ENCODE results near the gene HOXA1.

The HOXA1 gene

GRCh38 chr7:27097686-27098577 lies 2.1 kb upstream of the HOXA1 start:
- H2AFZ ChIP-seq (ENCODE audit: low read depth, low read length): no peak overlapping the region
- no peak overlapping the region for H3K4me2 ChIP-seq (ENCODE audit: insufficient read depth, low read length)
- no peak overlapping the region for H3K4me3 ChIP-seq (ENCODE audit: low read depth in 1 of 2, low read length in 2 of 2)
- DNase-seq (no peak), ATAC-seq (ENCODE audit: insufficient read depth, low read depth) (no peak)
- no peaks in the 10 kb centered on the region for H3K9me3 ChIP-seq (ENCODE audit: insufficient read depth, low read length, severe bottlenecking)
- no peaks in the 10 kb centered on the region for H3K27me3 ChIP-seq (ENCODE audit: insufficient read depth, low read length, poor library complexity)
- H3K9ac ChIP-seq (ENCODE audit: low read depth, low read length): no peak overlapping the region
- H3K27ac ChIP-seq (ENCODE audit: low read length): no peak overlapping the region
- no peaks in the 10 kb centered on the region for H3K79me2 ChIP-seq (ENCODE audit: insufficient read depth, low read length)
- no peaks in the 10 kb centered on the region for H3K4me1 ChIP-seq (ENCODE audit: insufficient read depth, low read length)
- no peak for TF ChIP-seq CTCF (IDR thresholded peaks at IDR 0.05; ENCODE audit: borderline replicate concordance, extremely low read depth, low read length, poor library complexity, severe bottlenecking)
- TF ChIP-seq EZH2 (IDR thresholded peaks at IDR 0.05; ENCODE audit: borderline replicate concordance, low read depth, low read length, severe bottlenecking): no peak
- H3K36me3 ChIP-seq (ENCODE audit: insufficient read depth, low read length): no peaks in the 10 kb centered on the region
- H4K20me1 ChIP-seq (ENCODE audit: insufficient read depth, low read length): no peaks in the 10 kb centered on the region

- no peak for TF ChIP-seq EZH2 (IDR thresholded peaks at IDR 0.05; ENCODE audit: borderline replicate concordance, low read depth, low read length, severe bottlenecking)
- TF ChIP-seq CTCF (IDR thresholded peaks at IDR 0.05; ENCODE audit: borderline replicate concordance, extremely low read depth, low read length, poor library complexity, severe bottlenecking): no peak
- Histone ChIP-seq H3K27me3 (ENCODE audit: insufficient read depth, low read length, poor library complexity) (peaks cover 2% of the 10 kb centered on the region), H3K4me3 (ENCODE audit: low read depth in 1 of 2, low read length in 2 of 2) (no peak overlapping the region)
These were observed 1.1 kb upstream of the HOXA1 start for GRCh38 chr7:27096768-27097514.

GRCh38 chr7:27095050-27095896 lies 527 bp downstream of the HOXA1 start:
- DNase-seq (no peak), ATAC-seq (ENCODE audit: insufficient read depth, low read depth) (no peak)
- no peak overlapping the region for H3K27ac ChIP-seq (ENCODE audit: low read length)

More at GRCh38 chr7:27096768-27097514, 1.1 kb upstream of the HOXA1 start:
- Histone ChIP-seq H2AFZ (ENCODE audit: low read depth, low read length) (no peak overlapping the region), H4K20me1 (ENCODE audit: insufficient read depth, low read length) (no peaks in the 10 kb centered on the region), H3K4me2 (ENCODE audit: insufficient read depth, low read length) (no peak overlapping the region), H3K27ac (ENCODE audit: low read length) (no peak overlapping the region), H3K36me3 (ENCODE audit: insufficient read depth, low read length) (no peaks in the 10 kb centered on the region), H3K4me1 (ENCODE audit: insufficient read depth, low read length) (no peaks in the 10 kb centered on the region), H3K9me3 (ENCODE audit: insufficient read depth, low read length, severe bottlenecking) (no peaks in the 10 kb centered on the region), H3K9ac (ENCODE audit: low read depth, low read length) (no peak overlapping the region), H3K79me2 (ENCODE audit: insufficient read depth, low read length) (no peaks in the 10 kb centered on the region)
- DNase-seq (no peak), ATAC-seq (ENCODE audit: insufficient read depth, low read depth) (no peak)

More at GRCh38 chr7:27095050-27095896, 527 bp downstream of the HOXA1 start:
- no peaks in the 10 kb centered on the region for H3K9me3 ChIP-seq (ENCODE audit: insufficient read depth, low read length, severe bottlenecking)
- H3K4me3 ChIP-seq (ENCODE audit: low read depth in 1 of 2, low read length in 2 of 2): no peak overlapping the region
- H2AFZ ChIP-seq (ENCODE audit: low read depth, low read length): no peak overlapping the region
- H3K36me3 ChIP-seq (ENCODE audit: insufficient read depth, low read length): no peaks in the 10 kb centered on the region
- no peak overlapping the region for H3K4me2 ChIP-seq (ENCODE audit: insufficient read depth, low read length)
- peaks cover 9% of the 10 kb centered on the region for H3K27me3 ChIP-seq (ENCODE audit: insufficient read depth, low read length, poor library complexity)
- TF ChIP-seq CTCF (IDR thresholded peaks at IDR 0.05; ENCODE audit: borderline replicate concordance, extremely low read depth, low read length, poor library complexity, severe bottlenecking) (no peak), EZH2 (IDR thresholded peaks at IDR 0.05; ENCODE audit: borderline replicate concordance, low read depth, low read length, severe bottlenecking) (no peak)
- H3K4me1 ChIP-seq (ENCODE audit: insufficient read depth, low read length): no peaks in the 10 kb centered on the region
- no peaks in the 10 kb centered on the region for H3K79me2 ChIP-seq (ENCODE audit: insufficient read depth, low read length)
- no peaks in the 10 kb centered on the region for H4K20me1 ChIP-seq (ENCODE audit: insufficient read depth, low read length)
- H3K9ac ChIP-seq (ENCODE audit: low read depth, low read length): no peak overlapping the region

Data from DND-41 (cell line).